Neuronal stem cell (in vitro differentiated cells): ENCODE data around the gene SMIM14.

Experiments used
- DNase-seq: peaks from one replicate; pipeline ENCODE4 v3.0.0-alpha.2; 2013; ENCODE audit warnings: low spot score
- H2AFZ ChIP-seq: one replicate; pipeline ENCODE4 v1.6.1; 2013; ENCODE audit warnings: mild to moderate bottlenecking, low read length, inconsistent platforms
- H2AK5ac ChIP-seq: 2 replicates; pipeline ENCODE4 v1.6.1; 2013; ENCODE audit warnings: low read depth, mild to moderate bottlenecking, inconsistent platforms, low read length, moderate library complexity, mixed read lengths
- H2BK120ac ChIP-seq: 2 replicates; pipeline ENCODE4 v1.6.1; 2013; ENCODE audit warnings: low read depth, mild to moderate bottlenecking, inconsistent platforms, low read length, moderate library complexity, mixed read lengths
- H2BK12ac ChIP-seq: one replicate; pipeline ENCODE4 v1.6.1; 2013; ENCODE audit warnings: low read length, inconsistent platforms
- H2BK15ac ChIP-seq: 2 replicates; pipeline ENCODE4 v1.6.1; 2013; ENCODE audit warnings: mild to moderate bottlenecking, low read length, inconsistent platforms, mixed read lengths
- H2BK5ac ChIP-seq: one replicate; pipeline ENCODE4 v1.6.1; 2013; ENCODE audit warnings: inconsistent platforms, mild to moderate bottlenecking, low read length, moderate library complexity
- H3K14ac ChIP-seq: one replicate; pipeline ENCODE4 v1.6.1; 2013; ENCODE audit warnings: low read length, inconsistent platforms
- H3K18ac ChIP-seq: 2 replicates; pipeline ENCODE4 v1.6.1; 2013; ENCODE audit warnings: low read length, inconsistent platforms
- H3K23ac ChIP-seq: 2 replicates; pipeline ENCODE4 v1.6.1; 2013; ENCODE audit warnings: low read depth, mild to moderate bottlenecking, mixed read lengths, low read length, inconsistent platforms; ENCODE audit not compliant: poor library complexity
- H3K27ac ChIP-seq: replicated peaks from 3 replicates; pipeline ENCODE4 v1.5.1; 2013; ENCODE audit warnings: low read length, inconsistent platforms
- H3K27me3 ChIP-seq, 3 experiments: 2 replicates each; pipeline ENCODE4 v1.6.1; 2013; ENCODE audit warnings: low read length in 3 of 3, mild to moderate bottlenecking in 2 of 3, inconsistent platforms in 1 of 3, low read depth in 1 of 3, mixed read lengths in 1 of 3, moderate library complexity in 1 of 3; ENCODE audit not compliant: control insufficient read depth in 3 of 3, insufficient read depth in 3 of 3
- H3K36me3 ChIP-seq, 2 donors: replicated peaks in 1 of 2; 2 replicates each; pipeline ENCODE4 v1.6.1; 2013; ENCODE audit warnings: low read length in 2 of 2; ENCODE audit not compliant: control insufficient read depth in 2 of 2, insufficient read depth in 2 of 2
- H3K4ac ChIP-seq: 2 replicates; pipeline ENCODE4 v1.6.1; 2013; ENCODE audit warnings: inconsistent platforms, mild to moderate bottlenecking, low read length, moderate library complexity
- H3K4me1 ChIP-seq, 2 donors: 1 replicate in 1 of 2; 2 replicates in 1 of 2; pipeline ENCODE4 v1.6.1; 2013; ENCODE audit warnings: low read length in 2 of 2, low read depth in 1 of 2; ENCODE audit not compliant: control insufficient read depth in 2 of 2, insufficient read depth in 1 of 2
- H3K4me2 ChIP-seq: one replicate; pipeline ENCODE4 v1.6.1; 2013; ENCODE audit warnings: mild to moderate bottlenecking, low read length, inconsistent platforms; ENCODE audit not compliant: insufficient read depth, poor library complexity, severe bottlenecking
- H3K4me3 ChIP-seq, 2 donors: 2 replicates each; pipeline ENCODE4 v1.5.1; 2013; ENCODE audit warnings: low read length in 2 of 2, mild to moderate bottlenecking in 2 of 2, inconsistent platforms in 1 of 2, moderate library complexity in 1 of 2
- H3K79me1 ChIP-seq: one replicate; pipeline ENCODE4 v1.6.1; 2013; ENCODE audit warnings: low read depth, mild to moderate bottlenecking, inconsistent platforms, low read length, moderate library complexity
- H3K9ac ChIP-seq: one replicate; pipeline ENCODE4 v1.6.1; 2013; ENCODE audit warnings: mild to moderate bottlenecking, low read depth, low read length, inconsistent platforms; ENCODE audit not compliant: poor library complexity
- H3K9me3 ChIP-seq, 2 donors: replicated peaks in 1 of 2; 2 replicates each; pipeline versions ENCODE3 to v1.6.1; 2013; ENCODE audit warnings: low read length in 2 of 2, mild to moderate bottlenecking in 2 of 2, inconsistent platforms in 1 of 2, low read depth in 1 of 2, mixed read lengths in 1 of 2, moderate library complexity in 1 of 2; ENCODE audit not compliant: control insufficient read depth in 2 of 2, insufficient read depth in 1 of 2
- H4K8ac ChIP-seq: one replicate; pipeline ENCODE4 v1.6.1; 2013; ENCODE audit warnings: low read depth, mild to moderate bottlenecking, inconsistent platforms, low read length, moderate library complexity
- H4K91ac ChIP-seq: one replicate; pipeline ENCODE4 v1.6.1; 2013; ENCODE audit warnings: low read length, low read depth, mild to moderate bottlenecking, inconsistent platforms; ENCODE audit not compliant: poor library complexity
- WGBS, 2 donors: extraction: QIAGEN DNeasy Blood & Tissue Kit; methylation state at CpG; one replicate each; pipeline ENCODE4 v1.1.7; 2013; ENCODE audit warnings: missing lambda C conversion rate in 2 of 2, mixed read lengths in 1 of 2; ENCODE audit not compliant: insufficient read length in 2 of 2, insufficient replicate concordance in 1 of 2; ENCODE audit errors: extremely low coverage in 2 of 2; 5-methylcytosine and 5-hydroxymethylcytosine counted together

SMIM14 gene

GRCh38 chr4:39631700-39632079 lies 7.0 kb downstream of the SMIM14 start:
- no peak overlapping the region for H2BK12ac ChIP-seq
- no peak overlapping the region for H3K27ac ChIP-seq
- no peak overlapping the region for H3K14ac ChIP-seq
- no peak overlapping the region for H3K4me2 ChIP-seq
- no peak overlapping the region for H3K4ac ChIP-seq
- H3K23ac ChIP-seq, result no peak overlapping the region
- no peak overlapping the region for H2AFZ ChIP-seq
- no peak overlapping the region for H4K8ac ChIP-seq
- H2BK120ac ChIP-seq, result no peak overlapping the region
- H3K27me3 ChIP-seq, result no peaks in the 10 kb centered on the region
- H2AK5ac ChIP-seq, result no peak overlapping the region
- no peak overlapping the region for H3K4me3 ChIP-seq
- H2BK15ac ChIP-seq, result no peak overlapping the region
- no peak overlapping the region for H2BK5ac ChIP-seq
- peaks cover 3% of the 10 kb centered on the region for H3K79me1 ChIP-seq
- no peaks in the 10 kb centered on the region for H3K36me3 ChIP-seq
- no peak overlapping the region for H4K91ac ChIP-seq
- H3K9ac ChIP-seq, result no peak overlapping the region
- no peak for DNase-seq
- no peak overlapping the region for H3K18ac ChIP-seq
- no peaks in the 10 kb centered on the region for H3K9me3 ChIP-seq
- H3K4me1 ChIP-seq, result peaks cover 0 to 2% of the 10 kb centered on the region in 2 donors
- no CpG with 5 or more reads among the region's 1 CpG for WGBS, 2 donors

- H3K18ac ChIP-seq, result no peak overlapping the region
- H2BK12ac ChIP-seq, result no peak overlapping the region
- H3K27me3 ChIP-seq, result no peaks in the 10 kb centered on the region
- no peak overlapping the region for H3K14ac ChIP-seq
- H3K4me1 ChIP-seq, result no peaks in the 10 kb centered on the region
- H3K4me2 ChIP-seq, result no peak overlapping the region
- H2BK5ac ChIP-seq, result no peak overlapping the region
- H2AFZ ChIP-seq, result no peak overlapping the region
- no peak overlapping the region for H2BK15ac ChIP-seq
- no peak overlapping the region for H3K4ac ChIP-seq
- no peak overlapping the region for H3K23ac ChIP-seq
- H3K36me3 ChIP-seq, result no peaks in the 10 kb centered on the region
- no peak overlapping the region for H3K9ac ChIP-seq
- H3K27ac ChIP-seq, result no peak overlapping the region
- no peak overlapping the region for H4K91ac ChIP-seq
- no peak overlapping the region for H2BK120ac ChIP-seq
- no peak for DNase-seq
- no peaks in the 10 kb centered on the region for H3K9me3 ChIP-seq
- no peak overlapping the region for H3K4me3 ChIP-seq
- H4K8ac ChIP-seq, result no peak overlapping the region
- H3K79me1 ChIP-seq, result peaks cover 5% of the 10 kb centered on the region
- no CpG with 5 or more reads among the region's 2 CpGs for WGBS, 2 donors
- no peak overlapping the region for H2AK5ac ChIP-seq
These were observed 11.3 kb downstream of the SMIM14 start for GRCh38 chr4:39627413-39627812.

- Histone ChIP-seq H3K14ac (no peak overlapping the region), H3K27ac (no peak overlapping the region), H3K23ac (no peak overlapping the region), H3K79me1 (peaks cover 5% of the 10 kb centered on the region), H2BK15ac (no peak overlapping the region), H2BK120ac (no peak overlapping the region), H3K9me3 (no peaks in the 10 kb centered on the region), H3K9ac (no peak overlapping the region), H3K4me2 (no peak overlapping the region), H2BK5ac (no peak overlapping the region), H2AK5ac (no peak overlapping the region), H3K18ac (no peak overlapping the region), H2AFZ (no peak overlapping the region), H3K36me3 (no peaks in the 10 kb centered on the region), H4K91ac (no peak overlapping the region), H3K27me3 (no peaks in the 10 kb centered on the region), H4K8ac (no peak overlapping the region), H3K4me3 (no peak overlapping the region), H3K4ac (no peak overlapping the region), H2BK12ac (no peak overlapping the region), H3K4me1 (no peaks in the 10 kb centered on the region)
- no peak for DNase-seq
- WGBS, 2 donors, result no CpG with 5 or more reads among the region's 1 CpG
These were observed 11.8 kb downstream of the SMIM14 start for GRCh38 chr4:39626913-39627312.

GRCh38 chr4:39626261-39626660 lies 12.4 kb downstream of the SMIM14 start:
- H3K4me1 ChIP-seq, result peaks cover 0 to under 1% of the 10 kb centered on the region in 2 donors
- H2AFZ ChIP-seq, result no peak overlapping the region
- WGBS, 2 donors, result no CpG with 5 or more reads among the region's 2 CpGs
- no peak overlapping the region for H3K27ac ChIP-seq
- no peak overlapping the region for H3K4me2 ChIP-seq
- H4K91ac ChIP-seq, result no peak overlapping the region
- H2BK12ac ChIP-seq, result no peak overlapping the region
- H2BK120ac ChIP-seq, result no peak overlapping the region
- H2AK5ac ChIP-seq, result no peak overlapping the region
- no peak overlapping the region for H3K9ac ChIP-seq
- H3K79me1 ChIP-seq, result peaks cover 5% of the 10 kb centered on the region
- no peak overlapping the region for H3K4ac ChIP-seq
- no peak for DNase-seq
- no peaks in the 10 kb centered on the region for H3K27me3 ChIP-seq
- H3K18ac ChIP-seq, result no peak overlapping the region
- H3K23ac ChIP-seq, result no peak overlapping the region
- no peak overlapping the region for H3K14ac ChIP-seq
- no peaks in the 10 kb centered on the region for H3K9me3 ChIP-seq
- no peak overlapping the region for H2BK15ac ChIP-seq
- H3K36me3 ChIP-seq, result no peaks in the 10 kb centered on the region
- H4K8ac ChIP-seq, result no peak overlapping the region
- H3K4me3 ChIP-seq, result no peak overlapping the region
- no peak overlapping the region for H2BK5ac ChIP-seq
